Endothelial cell of umbilical vein (primary cell): ENCODE results near the gene SMURF1. TPM values are rescaled to one million over a fixed set of nuclear protein-coding genes. Genes with fewer than 3 reads are reported as not detected.

ENCODE experiments used
- BruUV-seq: library from RNA; stranded (reverse); fragments of 400-500 nt; replicated peaks from 2 replicates; lab custom pipeline; 2021; lab: Mats Ljungman, UMichigan
- CTCF ChIA-PET: fragments of 300-600, 350-600 bp; sonication (Branson Sonifier 250); formaldehyde crosslinking; loops from one replicate; lab custom pipeline; 2021; ENCODE audit warnings: antibody characterized with exemption, inconsistent platforms; lab: Charles Lee
- POLR2A ChIA-PET: fragments of 300-600, 350-600 bp; sonication (Branson Sonifier 250); formaldehyde crosslinking; loops from one replicate; lab custom pipeline; 2021; ENCODE audit warnings: antibody characterized with exemption, inconsistent platforms; lab: Charles Lee
- DNase-seq: peaks from one replicate; pipeline ENCODE4 v3.0.0-alpha.2; 2011; ENCODE audit warnings: low read depth, low spot score
- FAIRE-seq: peaks from 2 replicates; lab custom pipeline; 2011; peaks lifted over from hg19 to GRCh38; lab: Jason Lieb, UNC
- H2AFZ ChIP-seq: 2 replicates; pipeline ENCODE4 v1.6.0; 2012; ENCODE audit warnings: low read depth, low read length, control low read depth, inconsistent platforms
- H3K27ac ChIP-seq: 2 replicates; pipeline ENCODE4 v1.5.1; 2011; ENCODE audit warnings: low read depth, mild to moderate bottlenecking, control low read depth, low read length, moderate library complexity; ENCODE audit not compliant: insufficient read depth
- H3K27me3 ChIP-seq, 2 experiments: 2 replicates each; pipeline versions ENCODE4 v1.6.0 to v1.6.1; 2011; ENCODE audit warnings: low read length in 2 of 2, mixed read lengths in 1 of 2; ENCODE audit not compliant: control insufficient read depth in 2 of 2, insufficient read depth in 2 of 2
- H3K36me3 ChIP-seq, 2 experiments: 2 replicates in 1 of 2; 3 replicates in 1 of 2; pipeline ENCODE4 v1.5.1; 2011; ENCODE audit warnings: low read length in 2 of 2, mild to moderate bottlenecking in 1 of 2, moderate library complexity in 1 of 2; ENCODE audit not compliant: control insufficient read depth in 2 of 2, insufficient read depth in 2 of 2; ENCODE audit errors: extremely low read depth in 1 of 2
- H3K4me1 ChIP-seq: 3 replicates; pipeline ENCODE4 v1.5.1; 2011; ENCODE audit warnings: mild to moderate bottlenecking, low read length; ENCODE audit not compliant: control insufficient read depth, insufficient read depth; ENCODE audit errors: extremely low read depth
- H3K4me2 ChIP-seq: 2 replicates; pipeline ENCODE4 v1.6.1; 2011; ENCODE audit warnings: low read length, control low read depth, mixed read lengths; ENCODE audit not compliant: insufficient read depth
- H3K4me3 ChIP-seq, 3 experiments: fragments of 200-600 bp in 1 of 3; sonication (generic), shearing (Covaris generic) in 1 of 3; replicated peaks in 1 of 3; 2 replicates each; pipeline ENCODE4 v1.5.1; 2011 to 2016; ENCODE audit warnings: control low read depth in 3 of 3, low read length in 3 of 3, mild to moderate bottlenecking in 2 of 3, inconsistent platforms in 1 of 3, low read depth in 1 of 3, moderate library complexity in 1 of 3; ENCODE audit not compliant: insufficient read depth in 1 of 3
- H3K79me2 ChIP-seq: 2 replicates; pipeline ENCODE4 v1.6.0; 2012; ENCODE audit warnings: low read length, inconsistent platforms; ENCODE audit not compliant: control insufficient read depth, insufficient read depth
- H3K9ac ChIP-seq: replicated peaks from 2 replicates; pipeline ENCODE3; 2011; ENCODE audit warnings: low read length, control low read depth; ENCODE audit not compliant: insufficient read depth; ENCODE audit errors: extremely low read depth
- H3K9me1 ChIP-seq: replicated peaks from 3 replicates; pipeline ENCODE4 v1.6.0; 2011; ENCODE audit warnings: mild to moderate bottlenecking, low read length; ENCODE audit not compliant: control insufficient read depth, insufficient read depth; ENCODE audit errors: extremely low read depth
- H3K9me3 ChIP-seq: replicated peaks from 2 replicates; pipeline ENCODE4 v1.5.1; 2012; ENCODE audit warnings: low read length, inconsistent platforms; ENCODE audit not compliant: control insufficient read depth, insufficient read depth
- H4K20me1 ChIP-seq: replicated peaks from 2 replicates; pipeline ENCODE3; 2011; ENCODE audit warnings: mild to moderate bottlenecking, low read length; ENCODE audit not compliant: control insufficient read depth, insufficient read depth; ENCODE audit errors: extremely low read depth
- CTCF ChIP-seq, 2 donors: IDR thresholded peaks; 1 replicate in 1 of 2; 2 replicates in 1 of 2; pipeline ENCODE4 v1.5.1; 2011; ENCODE audit warnings: low read length in 2 of 2, mild to moderate bottlenecking in 2 of 2, moderate library complexity in 2 of 2, control low read depth in 1 of 2, inconsistent platforms in 1 of 2, low read depth in 1 of 2; ENCODE audit not compliant: insufficient read depth in 1 of 2; ENCODE audit errors: extremely low read depth in 1 of 2
- EZH2 ChIP-seq: IDR thresholded peaks from 2 replicates; pipeline ENCODE4 v1.6.1; 2012; ENCODE audit warnings: borderline replicate concordance, low read depth, mild to moderate bottlenecking, moderate library complexity, low read length, inconsistent platforms; ENCODE audit not compliant: severe bottlenecking
- FOS ChIP-seq: IDR thresholded peaks from 2 replicates; pipeline ENCODE4 v1.6.1; 2011; ENCODE audit warnings: mild to moderate bottlenecking, low read length, moderate library complexity, borderline replicate concordance; ENCODE audit not compliant: insufficient read depth
- GATA2 ChIP-seq: IDR thresholded peaks from 2 replicates; pipeline ENCODE4 v1.7.0; 2011; ENCODE audit warnings: low read depth, mild to moderate bottlenecking, moderate library complexity, mixed read lengths, low read length; ENCODE audit not compliant: insufficient read length, insufficient read depth
- JUN ChIP-seq: IDR thresholded peaks from 2 replicates; pipeline ENCODE4 v1.6.1; 2011; ENCODE audit warnings: borderline replicate concordance, low read depth; ENCODE audit not compliant: insufficient read length, insufficient read depth
- MAX ChIP-seq: IDR thresholded peaks from 2 replicates; pipeline ENCODE4 v1.6.1; 2011; ENCODE audit not compliant: insufficient read depth, insufficient read length
- MYC ChIP-seq: IDR thresholded peaks from one replicate; pipeline ENCODE4 v1.6.1; 2011; ENCODE audit warnings: mild to moderate bottlenecking, low read depth, low read length
- POLR2A ChIP-seq: IDR thresholded peaks from 2 replicates; pipeline ENCODE4 v1.6.1; 2012; ENCODE audit warnings: low read depth, mild to moderate bottlenecking, control low read depth, low read length
- POLR2AphosphoS5 ChIP-seq: IDR thresholded peaks from 2 replicates; pipeline ENCODE4 v1.6.1; 2012; ENCODE audit warnings: low read depth, mild to moderate bottlenecking, control low read depth, low read length, moderate library complexity; ENCODE audit not compliant: insufficient read depth
- dilution Hi-C: fragments of 300-500 bp; cut with MboI; formaldehyde crosslinking; loops from one replicate; pipeline ENCODE4 v1.15.0; 2019; ENCODE audit warnings: low sequenced_read_pairs; ENCODE audit not compliant: extremely low pct_ligation_motif_present
- intact Hi-C: fragments of 100-400 bp; cut with micrococcal nuclease; formaldehyde crosslinking; loops from one replicate; pipeline ENCODE4 v1.10.0; 2022
- polyA plus RNA-seq, 4 experiments: library from polyadenylated mRNA; depleted of rRNA in 3 of 4; stranded (reverse) in 3 of 4; unstranded in 1 of 4; fragments of >200 nt; gene quantifications; 2 replicates each; pipeline versions ENCODE4 v1.2.1 to v1.2.3, GENCODE V29; 2011 to 2012; ENCODE audit warnings: missing spikeins in 1 of 4
- total RNA-seq: library from RNA; stranded (reverse); gene quantifications from 2 replicates; pipeline ENCODE4 v1.2.3, GENCODE V29; 2021

The SMURF1 gene
- total and polyA plus RNA-seq, 2 donors (not counting 3 experiments of a cell fraction or from before 2014, with no cell fraction given): 11.5 to 22.8 TPM

- ChIA-PET CTCF (no interaction called here), POLR2A (no interaction called here)
- no peak for TF ChIP-seq GATA2
- TF ChIP-seq POLR2A: no peak
- TF ChIP-seq FOS: no peak
- TF ChIP-seq CTCF (IDR thresholded peaks at IDR 0.05; ENCODE audit: extremely low read depth in 1 of 2, insufficient read depth in 1 of 2, low read depth in 1 of 2, low read length in 2 of 2): no peak
- no peak for TF ChIP-seq POLR2AphosphoS5
- TF ChIP-seq MAX: no peak
- TF ChIP-seq EZH2: no peak
- TF ChIP-seq MYC: no peak
- no peak for TF ChIP-seq JUN
- H3K4me1 ChIP-seq: no peaks in the 10 kb centered on the region
- no peaks in the 10 kb centered on the region for H3K9me3 ChIP-seq
- H3K9ac ChIP-seq: no peak overlapping the region
- no peaks in the 10 kb centered on the region for H3K27me3 ChIP-seq
- intact Hi-C loops: no loop called here
- dilution Hi-C loops: no loop called here
- FAIRE-seq (no peak), DNase-seq (no peak)
- H3K36me3 ChIP-seq: no peaks in the 10 kb centered on the region
- no peak overlapping the region for H3K4me3 ChIP-seq
- no peak overlapping the region for H2AFZ ChIP-seq
- no peaks in the 10 kb centered on the region for H3K9me1 ChIP-seq
- H4K20me1 ChIP-seq: peaks cover 4% of the 10 kb centered on the region
- H3K4me2 ChIP-seq: no peak overlapping the region
- BruUV-seq: no TSS peak
- H3K79me2 ChIP-seq: peaks cover 64% of the 10 kb centered on the region
- no peak overlapping the region for H3K27ac ChIP-seq
Observed at GRCh38 chr7:99089914-99090629, 53.8 kb downstream of the SMURF1 start.
